Limb (tissue), 2 donors: ENCODE measurements around the gene LCN2.
"Not testable (repeated sequence)": the region's sequence is repeated elsewhere in the genome, so short reads cannot be mapped to it uniquely, and the experiment has no call there.

Experiments used
- DNase-seq, 2 donors: peaks; one replicate each; pipeline ENCODE4 v3.0.0-alpha.2; 2016; ENCODE audit errors: extremely low spot score in 2 of 2

LCN2 gene

GRCh38 chr9:128149001-128149701, at the start of gene LCN2:
Gene LCN2, plus strand, starts transcription at chr9:128149453. Its CDS starts 73 bp downstream, at chr9:128149526.
- DNase-seq = no peak

- DNase-seq = peak in 1 of 2 donors; percentile 40
These were observed 49.2 kb upstream of the LCN2 start for GRCh38 chr9:128099932-128100491.

- DNase-seq = no peak
These were observed 48.7 kb upstream of the LCN2 start for GRCh38 chr9:128100581-128100980.

- DNase-seq = no peak
These were observed 48.0 kb upstream of the LCN2 start for GRCh38 chr9:128101231-128101661.

GRCh38 chr9:128101690-128102089, 47.6 kb upstream of the LCN2 start:
- no peak for DNase-seq

- no peak for DNase-seq
These were observed 47.1 kb upstream of the LCN2 start for GRCh38 chr9:128102196-128102595.

- no peak for DNase-seq
These were observed 46.2 kb upstream of the LCN2 start for GRCh38 chr9:128102861-128103588.

GRCh38 chr9:128103589-128103962, 45.7 kb upstream of the LCN2 start:
- DNase-seq = no peak

GRCh38 chr9:128104171-128104618, 45.1 kb upstream of the LCN2 start:
- peak in 1 of 2 donors; percentile 55 for DNase-seq

GRCh38 chr9:128105538-128106175, 43.6 kb upstream of the LCN2 start:
- no peak for DNase-seq

- no peak for DNase-seq
These were observed 42.9 kb upstream of the LCN2 start for GRCh38 chr9:128106181-128106939.

- DNase-seq = no peak
These were observed 42.2 kb upstream of the LCN2 start for GRCh38 chr9:128106940-128107467.

GRCh38 chr9:128107468-128108268, 41.6 kb upstream of the LCN2 start:
- no peak for DNase-seq

GRCh38 chr9:128108269-128109049, 40.8 kb upstream of the LCN2 start:
- no peak for DNase-seq

- no peak for DNase-seq
These were observed 40.1 kb upstream of the LCN2 start for GRCh38 chr9:128109050-128109709.

- DNase-seq = not testable (repeated sequence)
These were observed 37.5 kb upstream of the LCN2 start for GRCh38 chr9:128111726-128112125.

GRCh38 chr9:128113526-128114325, 35.5 kb upstream of the LCN2 start:
- DNase-seq = no peak
